Measurements from ENCODE around the gene TFRC. TPM values are rescaled to one million over a fixed set of nuclear protein-coding genes. Genes with fewer than 3 reads are reported as not detected.
A peak's percentile ranks its signal among the peaks of the same experiment; 100 is the strongest.

The TFRC gene
- total RNA-seq: 100 to 1,000 TPM; 102 to 200 (median 126) TPM

- TF ChIP-seq CTCF (IDR thresholded peaks at IDR 0.05) (no peak), POLR2A (IDR thresholded peaks at IDR 0.05) (peak; percentile 96 to 97)
- Histone ChIP-seq H3K9me3 (peaks cover 0 to 4% (median 0%) of the 10 kb centered on the region in 4 donors), H3K4me1 (peaks cover 0 to 29% (median 0%) of the 10 kb centered on the region in 4 donors), H3K36me3 (peaks cover 0 to under 1% (median 0%) of the 10 kb centered on the region in 3 donors), H3K4me3 (peak within 1 kb of the TSS; percentile 70 to 94 (median 80)), H3K27ac (peak within 1 kb of the TSS; percentile 94 to 99 (median 96)), H3K27me3 (no peaks in the 10 kb centered on the region)
- DNase-seq: peak; percentile 97 to 98 (median 98)
Observed at GRCh38 chr3:196081834-196082618, at the start of gene TFRC. Gene TFRC (minus strand): TSS chr3:196082090. CDS start chr3:196077099, 4,991 bp downstream.

DNA sequence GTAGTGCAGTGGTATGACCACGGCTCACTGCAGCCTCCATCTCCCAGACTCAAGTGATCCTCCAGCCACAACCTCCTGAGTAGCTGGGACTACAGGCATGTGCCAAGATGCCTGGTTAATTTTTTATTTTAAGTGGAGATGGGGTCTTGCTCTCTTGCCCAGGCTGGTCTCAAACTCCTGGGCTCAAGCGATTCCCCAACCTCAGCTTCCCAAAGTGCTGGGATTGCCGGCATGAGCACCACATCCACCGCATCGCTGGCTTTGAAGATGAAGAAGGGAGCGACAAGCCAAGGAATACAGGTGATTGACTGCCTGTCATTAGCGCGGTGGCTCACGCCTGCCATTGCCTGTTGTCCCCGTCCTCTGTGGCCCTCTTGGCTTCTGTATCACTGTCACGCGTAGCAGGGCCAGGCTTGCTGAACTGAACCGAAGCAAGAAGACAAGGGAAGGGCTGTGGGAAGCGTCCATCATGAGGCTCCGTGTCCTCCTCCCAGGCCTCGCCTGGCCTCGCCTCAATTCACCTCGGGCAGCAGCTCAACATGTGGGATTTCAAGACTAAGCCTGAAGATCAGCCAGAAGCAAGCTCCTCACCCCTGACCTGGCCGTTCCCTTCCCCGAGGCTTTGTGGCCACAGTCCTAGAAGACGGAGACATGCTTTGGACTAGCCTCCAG, 46.4 kb upstream of the TFRC start:
- Histone ChIP-seq H3K27me3 (no peaks in the 10 kb centered on the region), H3K9me3 (no peaks in the 10 kb centered on the region), H3K36me3 (no peaks in the 10 kb centered on the region), H3K27ac (no peak overlapping the region), H3K4me3 (no peak overlapping the region), H3K4me1 (peaks cover 0 to 11% (median 4%) of the 10 kb centered on the region in 4 donors)
- no peak for TF ChIP-seq CTCF (IDR thresholded peaks at IDR 0.05)
- TF ChIP-seq POLR2A (IDR thresholded peaks at IDR 0.05): no peak
- DNase-seq: no peak

GRCh38 chr3:196127308-196128040, 45.6 kb upstream of the TFRC start:
- no peak for TF ChIP-seq CTCF (IDR thresholded peaks at IDR 0.05)
- no peak for TF ChIP-seq POLR2A (IDR thresholded peaks at IDR 0.05)
- Histone ChIP-seq H3K9me3 (no peaks in the 10 kb centered on the region), H3K27me3 (no peaks in the 10 kb centered on the region), H3K36me3 (no peaks in the 10 kb centered on the region), H3K4me1 (peaks cover 0 to 11% (median 4%) of the 10 kb centered on the region in 4 donors), H3K27ac (no peak overlapping the region), H3K4me3 (no peak overlapping the region)
- DNase-seq: no peak

DNA sequence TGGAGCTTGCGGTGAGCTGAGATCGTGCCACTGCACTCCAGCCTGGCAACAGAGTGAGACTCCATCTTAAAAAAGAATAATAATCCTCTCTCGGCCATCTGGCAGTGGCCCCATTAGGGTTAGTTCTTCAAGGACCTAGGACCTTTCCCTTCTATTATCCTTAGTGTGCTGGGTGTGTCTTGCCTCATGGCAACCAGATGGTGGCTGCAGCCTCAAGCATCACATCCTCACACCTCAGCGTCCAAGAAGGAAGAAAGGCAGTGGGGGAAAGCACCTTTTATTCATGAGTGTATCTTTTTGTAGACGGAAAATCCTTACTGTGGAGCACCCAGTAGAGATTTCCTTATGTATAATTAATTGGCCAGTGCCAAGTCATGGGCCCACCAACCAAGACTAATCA, 42.7 kb upstream of the TFRC start:
- Histone ChIP-seq H3K4me3 (no peak overlapping the region), H3K4me1 (peaks cover 0 to 18% (median 7%) of the 10 kb centered on the region in 4 donors), H3K9me3 (no peaks in the 10 kb centered on the region), H3K27me3 (no peaks in the 10 kb centered on the region), H3K36me3 (no peaks in the 10 kb centered on the region), H3K27ac (no peak overlapping the region)
- TF ChIP-seq CTCF (IDR thresholded peaks at IDR 0.05): no peak
- TF ChIP-seq POLR2A (IDR thresholded peaks at IDR 0.05): no peak
- DNase-seq: no peak

GRCh38 chr3:196122688-196123046, 40.8 kb upstream of the TFRC start:
- Histone ChIP-seq H3K36me3 (no peaks in the 10 kb centered on the region), H3K9me3 (no peaks in the 10 kb centered on the region), H3K4me1 (peaks cover 0 to 16% (median 8%) of the 10 kb centered on the region in 4 donors), H3K4me3 (no peak overlapping the region), H3K27ac (no peak overlapping the region), H3K27me3 (no peaks in the 10 kb centered on the region)
- TF ChIP-seq POLR2A (IDR thresholded peaks at IDR 0.05) (no peak), CTCF (IDR thresholded peaks at IDR 0.05) (no peak)
- no peak for DNase-seq
